NCI-H128 (cell line): Measurements from ENCODE around the gene SAPCD1.

Source experiments
- DNase-seq: peaks from one replicate; lab custom pipeline; 2025; ENCODE audit not compliant: unreplicated experiment; lab: John Stamatoyannopoulos, UW

The SAPCD1 gene

GRCh38 chr6:31729515-31729978 is 32.9 kb upstream of the SAPCD1 start:
- DNase-seq = peak; percentile 47

GRCh38 chr6:31729979-31730630 is 32.4 kb upstream of the SAPCD1 start:
- no peak for DNase-seq

- no peak for DNase-seq
Observed at GRCh38 chr6:31730631-31731086, 31.8 kb upstream of the SAPCD1 start.

DNA sequence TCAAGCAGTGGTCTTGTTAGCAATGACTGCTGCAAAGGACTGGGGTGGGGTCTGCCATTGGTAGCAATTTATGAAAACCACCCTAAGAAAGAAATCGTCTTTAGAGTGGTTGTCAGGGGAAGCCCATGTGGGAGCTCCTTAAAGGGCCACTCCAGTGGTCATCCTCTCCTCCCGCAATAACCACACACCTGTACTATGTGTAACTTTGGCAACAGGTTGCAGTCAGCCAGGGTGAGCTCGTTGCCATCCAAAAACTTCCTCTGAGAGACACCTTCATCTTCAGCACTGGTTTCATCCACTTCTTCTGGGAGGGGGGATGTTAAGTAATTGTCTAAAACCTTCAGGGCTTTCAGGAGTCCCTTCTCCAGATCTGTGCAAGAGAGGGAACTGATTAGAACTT is 30.4 kb upstream of the SAPCD1 start:
- no peak for DNase-seq

DNA sequence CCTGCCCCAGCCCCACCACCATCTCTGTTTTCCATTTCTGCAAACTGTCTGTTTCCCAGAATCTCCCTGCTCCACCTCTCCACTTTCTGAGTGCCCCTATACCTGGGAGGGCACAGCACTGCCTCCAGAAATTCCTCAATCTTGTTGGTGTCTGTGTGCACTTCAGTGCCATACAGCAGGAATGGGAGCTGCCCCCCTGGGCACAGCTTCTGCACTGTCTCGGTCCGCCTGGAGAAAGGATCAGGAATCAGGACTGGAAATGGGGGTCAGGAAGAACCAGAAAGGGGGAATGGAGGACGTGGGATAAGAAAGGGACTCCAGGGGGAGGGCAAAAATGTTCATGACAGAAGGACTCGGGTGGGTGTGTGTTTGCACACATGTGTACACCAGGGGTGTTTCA is 28.7 kb upstream of the SAPCD1 start:
- DNase-seq = no peak

DNA sequence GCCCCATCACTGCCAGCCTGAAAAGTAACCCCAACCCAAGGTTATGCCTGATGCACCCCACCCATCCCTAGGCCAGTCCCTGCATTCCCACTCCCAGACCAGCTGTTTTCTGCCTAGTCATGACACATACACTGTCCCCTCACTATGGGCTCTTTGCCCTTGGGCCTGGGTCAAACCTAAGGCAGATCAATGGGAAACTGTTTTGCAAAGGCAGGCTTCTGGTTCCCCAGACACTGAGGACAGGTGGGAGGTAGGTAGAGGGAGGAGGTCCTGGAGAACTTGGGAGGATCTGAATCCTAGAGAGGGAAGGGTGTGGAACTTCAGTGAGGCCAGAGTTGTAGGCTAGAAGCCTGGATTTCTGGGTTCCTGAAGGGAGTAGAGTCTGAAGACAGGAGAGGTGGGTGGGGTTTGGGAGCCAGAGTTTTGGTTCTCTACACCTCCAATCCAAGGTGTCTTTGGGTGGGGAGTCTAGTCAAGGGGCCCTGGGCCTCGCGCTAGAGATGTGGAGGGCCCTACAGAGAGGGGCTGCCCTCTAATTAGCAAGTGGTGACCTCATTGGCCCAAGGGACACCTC is 28.1 kb upstream of the SAPCD1 start:
- DNase-seq = no peak

DNA sequence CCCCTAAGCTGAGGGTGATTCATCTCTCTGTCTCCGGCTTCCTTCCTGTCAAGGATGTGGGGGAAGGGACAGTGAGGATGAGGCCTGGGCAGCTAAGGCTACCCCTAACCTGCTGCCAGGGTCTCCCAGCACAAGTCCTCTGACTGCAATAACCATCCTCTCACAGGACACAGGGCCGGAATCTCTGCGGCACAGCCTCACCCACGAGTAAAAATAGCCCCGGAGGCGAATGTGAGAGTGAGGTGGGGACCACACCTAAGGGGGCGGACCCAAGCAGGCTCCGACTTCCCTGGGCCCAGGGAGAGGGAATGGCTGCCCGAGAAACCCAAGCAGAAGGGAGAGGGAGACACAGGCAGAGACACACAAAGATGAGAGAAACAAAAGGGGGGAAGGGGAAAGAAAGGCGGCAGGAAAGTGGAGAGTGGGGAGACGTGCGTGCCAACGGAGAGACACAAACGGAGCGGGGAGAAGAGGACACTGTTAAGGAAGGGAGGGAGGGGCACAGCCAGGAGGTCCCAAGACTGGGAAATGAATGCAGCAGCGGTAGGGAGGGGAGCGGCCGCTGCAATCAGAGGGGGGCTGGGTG is 27.5 kb upstream of the SAPCD1 start:
- DNase-seq = no peak

- DNase-seq = peak; percentile 54
Observed at GRCh38 chr6:31736021-31736767, 26.3 kb upstream of the SAPCD1 start, which contains the start of gene CLIC1. Gene CLIC1, minus strand, starts transcription at chr6:31736530. Its CDS starts 230 bp downstream, at chr6:31736300.

GRCh38 chr6:31736768-31737314 is 25.6 kb upstream of the SAPCD1 start:
- DNase-seq = no peak

DNA sequence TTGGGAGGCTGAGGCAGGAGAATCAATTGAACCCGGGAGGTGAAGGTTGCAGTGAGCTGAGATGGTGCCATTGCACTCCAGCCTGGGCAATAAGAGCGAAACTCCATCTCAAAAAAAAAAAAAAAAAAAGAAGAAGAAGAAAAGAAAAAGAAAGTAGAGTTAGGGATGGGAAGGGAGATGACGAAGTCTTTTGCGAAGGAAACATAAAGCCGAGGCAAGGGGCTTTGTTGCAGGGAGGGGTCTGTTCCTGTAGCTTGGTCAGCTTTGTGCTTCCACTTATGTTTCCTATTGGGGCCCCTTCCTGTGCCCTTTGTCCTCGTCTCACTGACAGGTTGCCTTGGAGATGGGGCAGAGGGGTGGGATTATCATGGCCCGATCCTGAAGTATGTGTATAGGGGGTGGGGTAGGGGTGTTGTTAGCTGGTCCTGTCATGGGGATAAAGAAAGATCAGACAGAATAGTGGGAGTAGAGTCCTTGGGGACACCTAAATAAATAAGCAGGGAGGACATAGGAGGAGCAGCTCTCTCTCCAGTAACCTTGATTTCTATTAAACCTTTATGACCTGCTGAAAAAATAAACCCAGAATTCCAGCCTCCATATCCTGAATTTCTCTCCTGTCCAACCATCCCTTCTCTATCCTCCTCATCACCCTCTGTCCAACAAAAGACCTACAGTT is 25.0 kb upstream of the SAPCD1 start:
- no peak for DNase-seq

DNA sequence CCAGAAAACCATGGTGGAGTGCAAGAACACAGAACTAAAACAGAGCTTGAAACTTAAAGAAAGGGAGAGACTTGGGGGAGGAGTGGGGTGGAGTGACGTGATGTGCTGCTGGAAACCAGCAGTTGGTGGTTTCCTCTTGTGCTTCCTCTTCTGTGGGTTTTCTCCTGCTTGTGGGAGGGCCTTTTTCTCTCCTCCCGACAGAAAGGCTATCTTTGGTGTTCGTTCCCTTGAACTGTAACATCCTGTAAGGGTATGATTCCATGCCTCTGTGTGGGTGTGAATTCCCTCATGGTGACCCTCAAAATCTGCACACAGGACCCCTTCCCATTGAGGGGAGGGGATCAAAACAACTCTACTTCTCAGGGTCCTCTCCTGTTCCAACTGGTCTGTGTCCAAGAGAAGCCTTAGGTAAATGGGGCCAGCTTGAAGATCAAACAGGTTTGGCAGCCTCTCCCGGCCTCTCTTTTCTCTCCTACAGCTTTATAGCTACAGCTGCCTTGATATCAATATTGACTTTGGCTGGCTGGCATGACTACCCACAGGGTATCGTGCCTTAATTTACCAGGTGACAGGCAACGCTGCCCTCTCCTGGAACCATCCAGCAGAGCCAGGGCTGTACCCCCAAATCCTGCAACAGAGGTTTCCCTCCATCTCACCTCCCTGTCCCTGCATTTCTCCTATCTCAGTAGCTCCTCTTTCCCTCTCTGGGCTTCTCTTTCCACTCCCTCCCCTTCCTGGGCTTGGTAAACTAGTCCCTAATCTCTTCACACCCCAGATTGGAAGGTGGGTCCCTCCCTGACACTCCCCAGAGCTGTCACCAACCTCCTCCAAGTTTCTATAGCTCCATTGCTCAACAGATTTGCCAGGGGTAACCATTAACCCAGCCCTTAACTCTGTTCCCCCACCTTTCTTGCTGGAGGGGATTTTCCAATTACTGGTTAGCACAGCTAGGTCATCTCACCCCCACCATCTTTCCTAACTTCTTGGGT is 24.2 kb upstream of the SAPCD1 start:
- DNase-seq = no peak

DNA sequence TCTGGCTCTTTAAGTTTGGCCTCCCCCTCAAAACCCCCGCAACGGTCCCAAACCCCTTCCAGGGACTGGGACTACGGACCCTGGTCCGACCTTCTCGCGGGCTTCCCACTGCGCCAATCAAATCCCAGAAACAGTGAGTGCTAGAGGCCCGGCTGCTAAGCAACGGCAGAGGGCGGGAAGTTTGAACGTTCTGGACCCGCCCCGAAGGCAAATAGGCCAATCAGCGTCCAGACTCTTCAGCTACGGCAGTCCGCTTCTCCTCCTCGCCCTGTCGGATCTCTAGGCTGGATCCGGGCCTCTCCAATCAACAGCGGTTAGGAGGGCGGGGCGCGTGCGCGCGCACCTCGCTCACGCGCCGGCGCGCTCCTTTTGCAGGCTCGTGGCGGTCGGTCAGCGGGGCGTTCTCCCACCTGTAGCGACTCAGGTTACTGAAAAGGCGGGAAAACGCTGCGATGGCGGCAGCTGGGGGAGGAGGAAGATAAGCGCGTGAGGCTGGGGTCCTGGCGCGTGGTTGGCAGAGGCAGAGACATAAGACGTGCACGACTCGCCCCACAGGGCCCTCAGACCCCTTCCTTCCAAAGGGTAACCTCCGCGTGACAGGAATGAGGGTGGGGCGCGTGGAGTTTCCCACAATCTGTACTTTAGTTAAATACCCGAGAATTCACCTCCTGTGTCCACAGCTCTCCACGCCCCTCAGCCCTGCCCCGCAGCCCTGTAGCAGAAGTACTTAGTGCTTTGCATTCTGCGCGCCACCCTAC is 22.6 kb upstream of the SAPCD1 start, which contains the start of gene MSH5:
MSH5 (plus strand) TSS at position 367 of the 758 bp plus-strand sequence. CDS start 462 bp downstream, outside the sequence.
- peak; percentile 96 for DNase-seq

- DNase-seq = no peak
Observed at GRCh38 chr6:31740397-31741223, 21.8 kb upstream of the SAPCD1 start.

- no peak for DNase-seq
Observed at GRCh38 chr6:31741815-31742214, 20.6 kb upstream of the SAPCD1 start.

DNA sequence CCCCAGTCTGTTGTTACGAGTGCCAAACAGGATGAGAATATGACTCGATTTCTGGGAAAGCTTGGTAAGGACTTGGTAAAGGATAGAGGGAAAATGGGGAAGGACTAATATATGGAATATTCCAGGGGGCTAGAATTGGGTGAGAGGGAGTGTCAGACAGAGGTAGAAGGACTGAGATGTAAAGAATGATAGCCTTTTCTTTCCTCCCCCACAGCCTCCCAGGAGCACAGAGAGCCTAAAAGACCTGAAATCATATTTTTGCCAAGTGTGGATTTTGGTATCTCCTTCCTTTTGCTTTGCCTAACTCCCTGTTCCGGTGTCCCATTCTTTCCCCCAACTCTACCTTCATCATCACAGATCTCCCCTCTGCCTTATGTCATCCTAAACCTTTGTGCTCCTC is 19.6 kb upstream of the SAPCD1 start:
- DNase-seq = no peak

- no peak for DNase-seq
Observed at GRCh38 chr6:31744422-31744821, 18.0 kb upstream of the SAPCD1 start.

DNA sequence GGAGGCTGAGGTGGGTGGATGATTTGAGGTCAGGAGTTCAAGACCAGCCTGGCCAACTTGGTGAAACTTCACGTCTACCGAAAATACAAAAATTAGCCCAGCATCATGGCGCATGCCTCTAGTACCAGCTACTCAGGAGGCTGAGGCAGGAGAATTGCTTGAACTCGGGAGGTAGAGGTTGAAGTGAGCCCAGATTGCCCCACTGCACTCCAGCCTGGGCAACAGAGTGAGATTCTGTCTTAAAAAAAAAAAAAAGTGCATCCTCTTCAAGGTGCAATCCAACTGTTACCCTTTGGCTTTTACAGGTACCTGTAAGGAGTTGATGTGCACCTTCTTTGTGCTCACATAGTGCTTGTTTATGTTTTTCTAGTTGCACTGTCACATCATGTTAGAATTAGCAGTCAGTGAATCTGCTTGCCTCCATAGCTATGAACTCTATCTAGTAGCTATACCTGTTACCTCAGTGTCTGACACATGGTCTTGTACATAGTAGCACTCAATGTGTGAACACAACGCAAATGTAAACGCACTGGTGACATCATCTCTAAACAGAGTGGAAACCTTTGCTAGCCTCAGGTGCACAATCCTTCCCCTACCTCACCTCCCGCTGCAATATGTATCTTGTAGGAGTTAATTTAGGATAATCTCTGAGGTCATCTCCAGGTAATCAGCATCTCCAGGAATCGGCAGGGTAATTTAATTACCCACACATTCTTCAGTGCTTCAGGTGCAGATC is 13.0 kb upstream of the SAPCD1 start:
- no peak for DNase-seq
